IPS-15b (cell line): Measurements from ENCODE around the gene PIK3R6.
"Not testable (repeated sequence)": the region's sequence is repeated elsewhere in the genome, so short reads cannot be mapped to it uniquely, and the experiment has no call there.

ENCODE experiments used
- H3K27me3 ChIP-seq: one replicate; pipeline ENCODE4 v1.6.1; 2013; ENCODE audit warnings: low read length; ENCODE audit not compliant: control insufficient read depth, insufficient read depth
- H3K36me3 ChIP-seq: one replicate; pipeline ENCODE4 v1.6.1; 2013; ENCODE audit warnings: low read length; ENCODE audit not compliant: control insufficient read depth, insufficient read depth
- H3K4me1 ChIP-seq: one replicate; pipeline ENCODE4 v1.6.1; 2013; ENCODE audit warnings: mild to moderate bottlenecking, low read length; ENCODE audit not compliant: control insufficient read depth, insufficient read depth
- H3K4me3 ChIP-seq: one replicate; pipeline ENCODE4 v1.5.1; 2013; ENCODE audit warnings: low read depth, low read length
- H3K9ac ChIP-seq: one replicate; pipeline ENCODE4 v1.6.1; 2013; ENCODE audit warnings: low read depth, mild to moderate bottlenecking, low read length
- H3K9me3 ChIP-seq: one replicate; pipeline ENCODE4 v1.6.1; 2013; ENCODE audit warnings: mild to moderate bottlenecking, low read length; ENCODE audit not compliant: control insufficient read depth, insufficient read depth

Gene PIK3R6

GRCh38 chr17:8857919-8858318, 9.6 kb downstream of the PIK3R6 start:
- Histone ChIP-seq H3K27me3 (no peaks in the 10 kb centered on the region), H3K9me3 (no peaks in the 10 kb centered on the region), H3K9ac (no peak overlapping the region), H3K4me3 (no peak overlapping the region), H3K36me3 (no peaks in the 10 kb centered on the region), H3K4me1 (peaks cover 3% of the 10 kb centered on the region)

GRCh38 chr17:8856869-8857575, 10.5 kb downstream of the PIK3R6 start:
- H3K4me1 ChIP-seq: peaks cover 3% of the 10 kb centered on the region
- H3K9me3 ChIP-seq: no peaks in the 10 kb centered on the region
- no peak overlapping the region for H3K4me3 ChIP-seq
- no peaks in the 10 kb centered on the region for H3K27me3 ChIP-seq
- no peak overlapping the region for H3K9ac ChIP-seq
- H3K36me3 ChIP-seq: no peaks in the 10 kb centered on the region

- not testable (repeated sequence) for H3K27me3 ChIP-seq, H3K9me3 ChIP-seq, H3K36me3 ChIP-seq, H3K4me3 ChIP-seq, H3K4me1 ChIP-seq, H3K9ac ChIP-seq
These were observed 11.3 kb downstream of the PIK3R6 start for GRCh38 chr17:8856205-8856603.

- Histone ChIP-seq H3K9me3 (no peaks in the 10 kb centered on the region), H3K4me1 (peaks cover 3% of the 10 kb centered on the region), H3K36me3 (no peaks in the 10 kb centered on the region), H3K27me3 (no peaks in the 10 kb centered on the region), H3K9ac (no peak overlapping the region), H3K4me3 (no peak overlapping the region)
These were observed 11.8 kb downstream of the PIK3R6 start for GRCh38 chr17:8855477-8856204.

- Histone ChIP-seq H3K4me3 (no peak overlapping the region), H3K36me3 (no peaks in the 10 kb centered on the region), H3K9me3 (no peaks in the 10 kb centered on the region), H3K4me1 (peaks cover 4% of the 10 kb centered on the region), H3K27me3 (no peaks in the 10 kb centered on the region), H3K9ac (no peak overlapping the region)
These were observed 15.9 kb downstream of the PIK3R6 start for GRCh38 chr17:8851600-8851999.

- Histone ChIP-seq H3K27me3 (no peaks in the 10 kb centered on the region), H3K4me1 (peaks cover 4% of the 10 kb centered on the region), H3K9ac (no peak overlapping the region), H3K4me3 (no peak overlapping the region), H3K9me3 (no peaks in the 10 kb centered on the region), H3K36me3 (no peaks in the 10 kb centered on the region)
These were observed 18.0 kb downstream of the PIK3R6 start for GRCh38 chr17:8849311-8850041.

GRCh38 chr17:8847891-8848290, 19.6 kb downstream of the PIK3R6 start:
- Histone ChIP-seq H3K4me3 (no peak overlapping the region), H3K9ac (no peak overlapping the region), H3K27me3 (no peaks in the 10 kb centered on the region), H3K4me1 (peaks cover 4% of the 10 kb centered on the region), H3K9me3 (no peaks in the 10 kb centered on the region), H3K36me3 (no peaks in the 10 kb centered on the region)

GRCh38 chr17:8846768-8847211, 20.7 kb downstream of the PIK3R6 start:
- no peak overlapping the region for H3K9ac ChIP-seq
- no peaks in the 10 kb centered on the region for H3K27me3 ChIP-seq
- H3K4me3 ChIP-seq: no peak overlapping the region
- H3K36me3 ChIP-seq: no peaks in the 10 kb centered on the region
- H3K4me1 ChIP-seq: peaks cover 4% of the 10 kb centered on the region
- H3K9me3 ChIP-seq: no peaks in the 10 kb centered on the region

GRCh38 chr17:8844229-8845218, 22.9 kb downstream of the PIK3R6 start:
- Histone ChIP-seq H3K9me3 (no peaks in the 10 kb centered on the region), H3K36me3 (no peaks in the 10 kb centered on the region), H3K4me3 (no peak overlapping the region), H3K4me1 (peaks cover 3% of the 10 kb centered on the region), H3K27me3 (no peaks in the 10 kb centered on the region), H3K9ac (no peak overlapping the region)

- H3K9me3 ChIP-seq: no peaks in the 10 kb centered on the region
- peaks cover 4% of the 10 kb centered on the region for H3K4me1 ChIP-seq
- H3K27me3 ChIP-seq: no peaks in the 10 kb centered on the region
- no peak overlapping the region for H3K4me3 ChIP-seq
- no peaks in the 10 kb centered on the region for H3K36me3 ChIP-seq
- no peak overlapping the region for H3K9ac ChIP-seq
These were observed 24.1 kb downstream of the PIK3R6 start for GRCh38 chr17:8843344-8843743.

GRCh38 chr17:8841844-8842243, 25.6 kb downstream of the PIK3R6 start:
- Histone ChIP-seq H3K4me3 (no peak overlapping the region), H3K4me1 (peaks cover 9% of the 10 kb centered on the region), H3K27me3 (no peaks in the 10 kb centered on the region), H3K9me3 (no peaks in the 10 kb centered on the region), H3K36me3 (no peaks in the 10 kb centered on the region), H3K9ac (no peak overlapping the region)
